ENCODE data around the gene SLC25A39. TPM values are rescaled to one million over a fixed set of nuclear protein-coding genes. Genes with fewer than 3 reads are reported as not detected.

The SLC25A39 gene
- polyA plus RNA-seq, 1 of the 3 experiments (the other 2 are of a cell fraction): 131 TPM

DNA sequence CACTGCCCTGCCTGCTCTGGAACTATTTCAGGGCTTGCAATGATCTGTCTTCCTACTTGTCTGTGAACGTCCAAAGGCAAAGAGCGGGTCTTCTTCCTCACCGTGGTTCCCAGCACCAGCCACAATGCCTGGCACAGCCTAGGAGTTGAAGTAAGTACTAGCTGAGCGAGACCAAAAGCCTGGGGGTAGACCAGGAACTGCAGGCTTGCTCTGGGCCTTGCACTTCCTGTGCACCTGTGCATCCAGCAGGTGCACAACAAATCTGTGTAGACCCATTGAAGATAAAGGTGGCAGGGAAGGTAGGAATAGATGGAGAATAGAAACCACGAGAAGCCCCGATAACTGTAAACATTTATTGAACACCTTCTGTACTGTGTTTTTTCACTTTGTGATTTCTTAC is 34.4 kb upstream of the SLC25A39 start (continued):
- TF ChIP-seq, protein P1, sequence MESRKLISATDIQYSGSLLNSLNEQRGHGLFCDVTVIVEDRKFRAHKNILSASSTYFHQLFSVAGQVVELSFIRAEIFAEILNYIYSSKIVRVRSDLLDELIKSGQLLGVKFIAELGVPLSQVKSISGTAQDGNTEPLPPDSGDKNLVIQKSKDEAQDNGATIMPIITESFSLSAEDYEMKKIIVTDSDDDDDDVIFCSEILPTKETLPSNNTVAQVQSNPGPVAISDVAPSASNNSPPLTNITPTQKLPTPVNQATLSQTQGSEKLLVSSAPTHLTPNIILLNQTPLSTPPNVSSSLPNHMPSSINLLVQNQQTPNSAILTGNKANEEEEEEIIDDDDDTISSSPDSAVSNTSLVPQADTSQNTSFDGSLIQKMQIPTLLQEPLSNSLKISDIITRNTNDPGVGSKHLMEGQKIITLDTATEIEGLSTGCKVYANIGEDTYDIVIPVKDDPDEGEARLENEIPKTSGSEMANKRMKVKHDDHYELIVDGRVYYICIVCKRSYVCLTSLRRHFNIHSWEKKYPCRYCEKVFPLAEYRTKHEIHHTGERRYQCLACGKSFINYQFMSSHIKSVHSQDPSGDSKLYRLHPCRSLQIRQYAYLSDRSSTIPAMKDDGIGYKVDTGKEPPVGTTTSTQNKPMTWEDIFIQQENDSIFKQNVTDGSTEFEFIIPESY (IDR thresholded peaks at IDR 0.05; ENCODE audit: borderline replicate concordance, low read depth): no peak
- TF ChIP-seq NFIC (IDR thresholded peaks at IDR 0.05; ENCODE audit: borderline replicate concordance) (no peak), RAD21 (IDR thresholded peaks at IDR 0.05; ENCODE audit: low read length) (no peak), TCF12 (IDR thresholded peaks at IDR 0.05) (no peak), POLR2AphosphoS5 (IDR thresholded peaks at IDR 0.05; ENCODE audit: low read depth, low read length) (no peak)
- TF ChIP-seq, protein P2, sequence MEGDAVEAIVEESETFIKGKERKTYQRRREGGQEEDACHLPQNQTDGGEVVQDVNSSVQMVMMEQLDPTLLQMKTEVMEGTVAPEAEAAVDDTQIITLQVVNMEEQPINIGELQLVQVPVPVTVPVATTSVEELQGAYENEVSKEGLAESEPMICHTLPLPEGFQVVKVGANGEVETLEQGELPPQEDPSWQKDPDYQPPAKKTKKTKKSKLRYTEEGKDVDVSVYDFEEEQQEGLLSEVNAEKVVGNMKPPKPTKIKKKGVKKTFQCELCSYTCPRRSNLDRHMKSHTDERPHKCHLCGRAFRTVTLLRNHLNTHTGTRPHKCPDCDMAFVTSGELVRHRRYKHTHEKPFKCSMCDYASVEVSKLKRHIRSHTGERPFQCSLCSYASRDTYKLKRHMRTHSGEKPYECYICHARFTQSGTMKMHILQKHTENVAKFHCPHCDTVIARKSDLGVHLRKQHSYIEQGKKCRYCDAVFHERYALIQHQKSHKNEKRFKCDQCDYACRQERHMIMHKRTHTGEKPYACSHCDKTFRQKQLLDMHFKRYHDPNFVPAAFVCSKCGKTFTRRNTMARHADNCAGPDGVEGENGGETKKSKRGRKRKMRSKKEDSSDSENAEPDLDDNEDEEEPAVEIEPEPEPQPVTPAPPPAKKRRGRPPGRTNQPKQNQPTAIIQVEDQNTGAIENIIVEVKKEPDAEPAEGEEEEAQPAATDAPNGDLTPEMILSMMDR (IDR thresholded peaks at IDR 0.05): no peak

DNA sequence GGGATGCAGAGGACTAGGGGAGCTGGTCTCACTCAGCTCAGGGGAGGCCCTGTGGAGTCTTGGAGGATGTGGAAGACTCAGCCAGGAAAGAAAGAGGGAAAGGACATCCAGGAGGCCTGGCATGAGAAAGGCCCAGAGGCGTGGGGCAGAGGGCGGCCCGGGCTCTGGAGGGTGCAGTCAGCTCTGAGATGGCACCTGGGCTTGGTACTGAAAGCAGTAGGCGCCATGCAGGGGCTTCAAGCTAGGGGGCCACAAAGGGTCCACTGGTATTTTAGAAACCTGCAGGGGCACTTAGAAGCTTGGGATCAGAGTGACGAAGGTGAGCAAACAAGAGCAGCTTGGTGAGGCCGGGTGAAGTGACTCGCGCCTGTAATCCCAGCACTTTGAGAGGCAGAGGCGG is 33.4 kb upstream of the SLC25A39 start:
- Histone ChIP-seq H4K20me1 (ENCODE audit: insufficient read depth) (peaks cover 11% of the 10 kb centered on the region; the same call in 1 of the 2 replicates), H3K27ac (ENCODE audit: low read depth in 2 of 2, low read length in 1 of 2) (no peak overlapping the region), H3K4me1 (ENCODE audit: control insufficient read depth in 1 of 2, insufficient read depth in 2 of 2, low read depth in 1 of 2, low read length in 1 of 2) (peaks cover 3 to 22% of the 10 kb centered on the region in 2 experiments; a peak in 1 of 4 replicates), H3K79me2 (ENCODE audit: insufficient read depth) (peaks cover 7% of the 10 kb centered on the region; the same call in 1 of the 2 replicates), H2AFZ (ENCODE audit: low read depth) (no peak overlapping the region), H3K9me3 (no peaks in the 10 kb centered on the region), H3K27me3 (ENCODE audit: insufficient read depth) (no peaks in the 10 kb centered on the region), H3K36me3 (replicated peaks in 1 of 2; ENCODE audit: control insufficient read depth in 1 of 2, insufficient read depth in 2 of 2, low read length in 1 of 2) (peaks cover 0 to 4% of the 10 kb centered on the region in 2 experiments), H3F3A (replicated peaks; ENCODE audit: insufficient read depth) (no peaks in the 10 kb centered on the region), H3K9me2 (no peaks in the 10 kb centered on the region), H3K4me2 (no peak overlapping the region), H3K9ac (no peak overlapping the region), H3K4me3 (ENCODE audit: low read depth in 2 of 2, low read length in 1 of 2) (no peak overlapping the region)
- TF ChIP-seq, protein P3, sequence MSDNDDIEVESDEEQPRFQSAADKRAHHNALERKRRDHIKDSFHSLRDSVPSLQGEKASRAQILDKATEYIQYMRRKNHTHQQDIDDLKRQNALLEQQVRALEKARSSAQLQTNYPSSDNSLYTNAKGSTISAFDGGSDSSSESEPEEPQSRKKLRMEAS (IDR thresholded peaks at IDR 0.05; ENCODE audit: low read depth): no peak
- TF ChIP-seq NRF1 (IDR thresholded peaks at IDR 0.05; ENCODE audit: low read depth, low read length) (no peak), EZH2phosphoT487 (IDR thresholded peaks at IDR 0.05; ENCODE audit: borderline replicate concordance, low read depth) (no peak)
- 93% methylated on average over 9 of the region's 9 CpGs for WGBS (ENCODE audit: low lambda C conversion rate)
- DNase-seq: no peak
- POLR2A ChIA-PET: no interaction called here
- CTCF ChIA-PET: interaction anchor here (3.1 to 7.6 kb wide), 4 partner anchors 8 to 27 kb away, joined by 11 to 85 read pairs (median 14); partner anchors contain the start of gene GRN

DNA sequence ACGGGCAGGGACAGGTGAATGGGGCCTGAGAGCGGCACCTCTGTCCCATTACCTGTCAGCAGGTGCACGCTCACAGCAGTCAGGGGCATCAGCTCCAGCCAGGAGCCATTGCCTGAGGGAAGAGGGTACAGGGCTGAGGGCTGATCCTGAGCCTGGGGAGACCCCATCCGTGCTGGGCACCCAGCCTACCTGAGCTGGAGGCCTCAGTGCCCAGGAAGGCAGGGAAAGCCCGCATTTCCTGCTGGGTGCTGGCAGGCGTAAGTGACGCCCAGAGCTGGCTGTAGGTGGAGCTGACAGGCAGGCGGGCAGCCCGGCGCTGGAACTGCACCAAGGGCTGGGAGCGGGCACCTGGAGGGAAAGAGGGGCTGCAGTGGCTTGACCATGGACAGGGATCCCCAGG is 31.6 kb upstream of the SLC25A39 start:
- CTCF ChIA-PET: interaction anchor here (1.2 kb wide), 1 partner anchor 25 kb away, joined by 4 read pairs; no protein-coding TSS in a partner anchor

More for the DNA sequence above, 31.6 kb upstream of the SLC25A39 start:
- no peak overlapping the region for H3K4me2 ChIP-seq
- H3K9me3 ChIP-seq: no peaks in the 10 kb centered on the region
- no peak overlapping the region for H3K9ac ChIP-seq
- no peaks in the 10 kb centered on the region for H3F3A ChIP-seq (replicated peaks; ENCODE audit: insufficient read depth)
- peaks cover 6% of the 10 kb centered on the region; the same call in 1 of the 2 replicates for H4K20me1 ChIP-seq (ENCODE audit: insufficient read depth)
- peaks cover 0 to 22% of the 10 kb centered on the region in 2 experiments for H3K36me3 ChIP-seq (replicated peaks in 1 of 2; ENCODE audit: control insufficient read depth in 1 of 2, insufficient read depth in 2 of 2, low read length in 1 of 2)
- POLR2A ChIA-PET: no interaction called here
- no peak overlapping the region for H2AFZ ChIP-seq (ENCODE audit: low read depth)
- DNase-seq: no peak
- H3K27me3 ChIP-seq (ENCODE audit: insufficient read depth): no peaks in the 10 kb centered on the region
- H3K9me2 ChIP-seq: no peaks in the 10 kb centered on the region
- WGBS (ENCODE audit: low lambda C conversion rate): 97% methylated on average over 8 of the region's 11 CpGs
- no peak overlapping the region for H3K27ac ChIP-seq (ENCODE audit: low read depth in 2 of 2, low read length in 1 of 2)
- no peaks in the 10 kb centered on the region for H3K79me2 ChIP-seq (ENCODE audit: insufficient read depth)
- peaks cover 0 to 7% of the 10 kb centered on the region in 2 experiments; a peak in 1 of 4 replicates for H3K4me1 ChIP-seq (ENCODE audit: control insufficient read depth in 1 of 2, insufficient read depth in 2 of 2, low read depth in 1 of 2, low read length in 1 of 2)
- TF ChIP-seq, protein P4, sequence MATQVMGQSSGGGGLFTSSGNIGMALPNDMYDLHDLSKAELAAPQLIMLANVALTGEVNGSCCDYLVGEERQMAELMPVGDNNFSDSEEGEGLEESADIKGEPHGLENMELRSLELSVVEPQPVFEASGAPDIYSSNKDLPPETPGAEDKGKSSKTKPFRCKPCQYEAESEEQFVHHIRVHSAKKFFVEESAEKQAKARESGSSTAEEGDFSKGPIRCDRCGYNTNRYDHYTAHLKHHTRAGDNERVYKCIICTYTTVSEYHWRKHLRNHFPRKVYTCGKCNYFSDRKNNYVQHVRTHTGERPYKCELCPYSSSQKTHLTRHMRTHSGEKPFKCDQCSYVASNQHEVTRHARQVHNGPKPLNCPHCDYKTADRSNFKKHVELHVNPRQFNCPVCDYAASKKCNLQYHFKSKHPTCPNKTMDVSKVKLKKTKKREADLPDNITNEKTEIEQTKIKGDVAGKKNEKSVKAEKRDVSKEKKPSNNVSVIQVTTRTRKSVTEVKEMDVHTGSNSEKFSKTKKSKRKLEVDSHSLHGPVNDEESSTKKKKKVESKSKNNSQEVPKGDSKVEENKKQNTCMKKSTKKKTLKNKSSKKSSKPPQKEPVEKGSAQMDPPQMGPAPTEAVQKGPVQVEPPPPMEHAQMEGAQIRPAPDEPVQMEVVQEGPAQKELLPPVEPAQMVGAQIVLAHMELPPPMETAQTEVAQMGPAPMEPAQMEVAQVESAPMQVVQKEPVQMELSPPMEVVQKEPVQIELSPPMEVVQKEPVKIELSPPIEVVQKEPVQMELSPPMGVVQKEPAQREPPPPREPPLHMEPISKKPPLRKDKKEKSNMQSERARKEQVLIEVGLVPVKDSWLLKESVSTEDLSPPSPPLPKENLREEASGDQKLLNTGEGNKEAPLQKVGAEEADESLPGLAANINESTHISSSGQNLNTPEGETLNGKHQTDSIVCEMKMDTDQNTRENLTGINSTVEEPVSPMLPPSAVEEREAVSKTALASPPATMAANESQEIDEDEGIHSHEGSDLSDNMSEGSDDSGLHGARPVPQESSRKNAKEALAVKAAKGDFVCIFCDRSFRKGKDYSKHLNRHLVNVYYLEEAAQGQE (IDR thresholded peaks at IDR 0.05; ENCODE audit: low read depth, low read length): no peak
- TF ChIP-seq RFX5 (IDR thresholded peaks at IDR 0.05; ENCODE audit: low read length): no peak
- no peak for TF ChIP-seq MEF2A (IDR thresholded peaks at IDR 0.05; ENCODE audit: borderline replicate concordance, low read depth)
- no peak for TF ChIP-seq RCOR1 (IDR thresholded peaks at IDR 0.05; ENCODE audit: low read length)
- no peak for TF ChIP-seq YY1 (IDR thresholded peaks at IDR 0.05; ENCODE audit: low read depth)
- TF ChIP-seq TEAD4 (IDR thresholded peaks at IDR 0.05; ENCODE audit: borderline replicate concordance, insufficient read depth): no peak
- no peak overlapping the region for H3K4me3 ChIP-seq (ENCODE audit: low read depth in 2 of 2, low read length in 1 of 2)

All from SK-N-SH (cell line).